ENCODE data around the gene BMP7.

Gene BMP7

DNA sequence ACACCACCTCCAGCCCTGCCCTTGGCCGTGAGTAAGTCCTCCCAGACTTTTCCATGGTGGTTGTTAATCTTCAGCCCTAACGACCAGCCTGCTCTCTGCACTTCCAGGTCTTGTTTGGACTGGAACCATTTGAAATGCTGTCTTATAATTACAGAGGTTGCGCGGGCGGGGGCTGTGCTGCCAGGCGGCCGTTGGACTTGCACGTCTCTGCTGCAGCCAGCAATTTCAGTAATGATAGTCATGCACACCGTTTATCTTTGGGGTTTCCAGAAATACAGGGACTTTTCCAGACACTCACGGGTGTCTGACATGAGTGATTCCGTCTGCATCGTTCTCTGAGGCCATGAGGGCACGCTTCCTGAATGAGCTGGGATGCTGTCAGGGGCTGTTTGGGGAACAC, 118.2 kb downstream of the BMP7 start:
- no peak for ATAC-seq
- no peak for TF ChIP-seq TOX (CRISPR knock-in tag; IDR thresholded peaks at IDR 0.05; ENCODE audit: borderline replicate concordance)
- no peak for TF ChIP-seq PATZ1 (CRISPR knock-in tag; IDR thresholded peaks at IDR 0.05; ENCODE audit: borderline replicate concordance)
- TF ChIP-seq PPARA (CRISPR knock-in tag; IDR thresholded peaks at IDR 0.05; ENCODE audit: borderline replicate concordance), result no peak
- no peak for TF ChIP-seq CREB5 (CRISPR knock-in tag; IDR thresholded peaks at IDR 0.05; ENCODE audit: low read depth)
- no peak for TF ChIP-seq ZC3H10 (CRISPR knock-in tag; IDR thresholded peaks at IDR 0.05)
- TF ChIP-seq ZNF70 (CRISPR knock-in tag; IDR thresholded peaks at IDR 0.05), result no peak
- no peak for TF ChIP-seq POU6F1 (CRISPR knock-in tag; IDR thresholded peaks at IDR 0.05; ENCODE audit: borderline replicate concordance, low read depth)
- TF ChIP-seq OSR1 (CRISPR knock-in tag; IDR thresholded peaks at IDR 0.05), result no peak
- TF ChIP-seq, protein P1, sequence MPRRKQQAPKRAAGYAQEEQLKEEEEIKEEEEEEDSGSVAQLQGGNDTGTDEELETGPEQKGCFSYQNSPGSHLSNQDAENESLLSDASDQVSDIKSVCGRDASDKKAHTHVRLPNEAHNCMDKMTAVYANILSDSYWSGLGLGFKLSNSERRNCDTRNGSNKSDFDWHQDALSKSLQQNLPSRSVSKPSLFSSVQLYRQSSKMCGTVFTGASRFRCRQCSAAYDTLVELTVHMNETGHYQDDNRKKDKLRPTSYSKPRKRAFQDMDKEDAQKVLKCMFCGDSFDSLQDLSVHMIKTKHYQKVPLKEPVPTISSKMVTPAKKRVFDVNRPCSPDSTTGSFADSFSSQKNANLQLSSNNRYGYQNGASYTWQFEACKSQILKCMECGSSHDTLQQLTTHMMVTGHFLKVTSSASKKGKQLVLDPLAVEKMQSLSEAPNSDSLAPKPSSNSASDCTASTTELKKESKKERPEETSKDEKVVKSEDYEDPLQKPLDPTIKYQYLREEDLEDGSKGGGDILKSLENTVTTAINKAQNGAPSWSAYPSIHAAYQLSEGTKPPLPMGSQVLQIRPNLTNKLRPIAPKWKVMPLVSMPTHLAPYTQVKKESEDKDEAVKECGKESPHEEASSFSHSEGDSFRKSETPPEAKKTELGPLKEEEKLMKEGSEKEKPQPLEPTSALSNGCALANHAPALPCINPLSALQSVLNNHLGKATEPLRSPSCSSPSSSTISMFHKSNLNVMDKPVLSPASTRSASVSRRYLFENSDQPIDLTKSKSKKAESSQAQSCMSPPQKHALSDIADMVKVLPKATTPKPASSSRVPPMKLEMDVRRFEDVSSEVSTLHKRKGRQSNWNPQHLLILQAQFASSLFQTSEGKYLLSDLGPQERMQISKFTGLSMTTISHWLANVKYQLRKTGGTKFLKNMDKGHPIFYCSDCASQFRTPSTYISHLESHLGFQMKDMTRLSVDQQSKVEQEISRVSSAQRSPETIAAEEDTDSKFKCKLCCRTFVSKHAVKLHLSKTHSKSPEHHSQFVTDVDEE (CRISPR knock-in tag; IDR thresholded peaks at IDR 0.05), result no peak
- no peak for TF ChIP-seq ZNF565 (CRISPR knock-in tag; conservative IDR thresholded peaks at IDR 0.05; ENCODE audit: low read depth)
- no peak for TF ChIP-seq GLIS3 (CRISPR knock-in tag; IDR thresholded peaks at IDR 0.05)
- TF ChIP-seq ESRRG (CRISPR knock-in tag; IDR thresholded peaks at IDR 0.05), result no peak
- no peak for TF ChIP-seq RARB (CRISPR knock-in tag; IDR thresholded peaks at IDR 0.05)

- ATAC-seq, result no peak
- TF ChIP-seq RARB (CRISPR knock-in tag; IDR thresholded peaks at IDR 0.05) (no peak), POU6F1 (CRISPR knock-in tag; IDR thresholded peaks at IDR 0.05; ENCODE audit: borderline replicate concordance, low read depth) (no peak), ZNF8 (CRISPR knock-in tag; IDR thresholded peaks at IDR 0.05) (no peak), CREB5 (CRISPR knock-in tag; IDR thresholded peaks at IDR 0.05; ENCODE audit: low read depth) (no peak), ZFP30 (CRISPR knock-in tag; IDR thresholded peaks at IDR 0.05) (no peak), ZC3H10 (CRISPR knock-in tag; IDR thresholded peaks at IDR 0.05) (no peak), ISL1 (CRISPR knock-in tag; IDR thresholded peaks at IDR 0.05) (no peak), TOX (CRISPR knock-in tag; IDR thresholded peaks at IDR 0.05; ENCODE audit: borderline replicate concordance) (no peak)
- TF ChIP-seq, protein P1 (CRISPR knock-in tag; IDR thresholded peaks at IDR 0.05), result no peak
Measured at GRCh38 chr20:57147185-57147584, 119.3 kb downstream of the BMP7 start.
